GM12878 (cell line): ENCODE results near the gene ENOX1.

Source experiments
- POLR2AphosphoS5 ChIP-seq: IDR thresholded peaks from 2 replicates; pipeline ENCODE4 v1.6.1; 2011; ENCODE audit warnings: mild to moderate bottlenecking, low read length, inconsistent platforms
- RBBP5 ChIP-seq: fragments of 200-600 bp; sonication (generic); conservative IDR thresholded peaks from 2 replicates; pipeline ENCODE4 v1.6.1; 2016
- ZNF274 ChIP-seq: IDR thresholded peaks from one replicate; pipeline ENCODE4 v1.8.0; 2011; ENCODE audit not compliant: insufficient read length, insufficient read depth
- ZNF622 ChIP-seq: fragments of 450-650 bp; IDR thresholded peaks from 2 replicates; pipeline ENCODE4 v1.6.1; 2017; ENCODE audit warnings: mild to moderate bottlenecking, inconsistent platforms
- TF ChIP-seq, protein P1 (sequence below): IDR thresholded peaks from 2 replicates; pipeline ENCODE4 v1.6.1; 2011; ENCODE audit warnings: low read depth, mild to moderate bottlenecking, low read length, moderate library complexity, borderline replicate concordance; ENCODE audit errors: extremely low read depth
- TF ChIP-seq, protein P2 (sequence below): IDR thresholded peaks from 2 replicates; pipeline ENCODE4 v1.6.1; 2011; ENCODE audit warnings: borderline replicate concordance, low read depth, mild to moderate bottlenecking, moderate library complexity, low read length; ENCODE audit not compliant: insufficient read depth, poor library complexity, severe bottlenecking

DNA sequence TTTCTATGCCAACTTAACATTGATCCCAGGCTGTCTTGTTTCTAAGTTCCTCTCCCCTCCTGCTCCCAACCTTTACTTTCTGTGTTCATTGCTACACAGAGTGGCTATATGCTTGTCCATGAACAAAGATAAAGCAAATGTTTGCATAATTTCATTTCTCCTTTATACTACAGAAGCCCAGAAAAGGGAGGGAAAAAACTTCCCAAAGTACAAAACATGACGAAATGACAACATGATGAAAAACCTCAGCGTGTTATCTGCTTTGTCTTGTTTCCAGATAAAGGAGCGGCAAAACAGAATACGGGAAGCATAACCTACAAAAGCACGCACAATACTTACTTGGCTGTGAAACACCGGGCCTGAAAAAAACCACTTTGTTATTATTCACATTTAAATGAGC is 426.6 kb downstream of the ENOX1 start:
- no peak for TF ChIP-seq POLR2AphosphoS5
- TF ChIP-seq RBBP5: no peak
- TF ChIP-seq, protein P1, sequence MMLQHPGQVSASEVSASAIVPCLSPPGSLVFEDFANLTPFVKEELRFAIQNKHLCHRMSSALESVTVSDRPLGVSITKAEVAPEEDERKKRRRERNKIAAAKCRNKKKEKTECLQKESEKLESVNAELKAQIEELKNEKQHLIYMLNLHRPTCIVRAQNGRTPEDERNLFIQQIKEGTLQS: no peak
- TF ChIP-seq, protein P2, sequence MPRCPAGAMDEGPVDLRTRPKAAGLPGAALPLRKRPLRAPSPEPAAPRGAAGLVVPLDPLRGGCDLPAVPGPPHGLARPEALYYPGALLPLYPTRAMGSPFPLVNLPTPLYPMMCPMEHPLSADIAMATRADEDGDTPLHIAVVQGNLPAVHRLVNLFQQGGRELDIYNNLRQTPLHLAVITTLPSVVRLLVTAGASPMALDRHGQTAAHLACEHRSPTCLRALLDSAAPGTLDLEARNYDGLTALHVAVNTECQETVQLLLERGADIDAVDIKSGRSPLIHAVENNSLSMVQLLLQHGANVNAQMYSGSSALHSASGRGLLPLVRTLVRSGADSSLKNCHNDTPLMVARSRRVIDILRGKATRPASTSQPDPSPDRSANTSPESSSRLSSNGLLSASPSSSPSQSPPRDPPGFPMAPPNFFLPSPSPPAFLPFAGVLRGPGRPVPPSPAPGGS: no peak
- TF ChIP-seq ZNF274: no peak
- TF ChIP-seq ZNF622: no peak
